Tibial artery (tissue), 4 donors: ENCODE measurements around the gene GSC2.

Experiments used
- DNase-seq, 2 donors: peaks; one replicate each; pipeline ENCODE4 v3.0.0-alpha.2; 2019
- H3K27ac ChIP-seq, 2 donors: fragments of 200-600 bp; sonication (generic) in 1 of 2; 1 replicate in 1 of 2; 2 replicates in 1 of 2; pipeline ENCODE4 v1.5.1; 2018 to 2019; ENCODE audit warnings: mild to moderate bottlenecking in 1 of 2
- H3K27me3 ChIP-seq, 2 donors: fragments of 200-600 bp; sonication (generic) in 1 of 2; one replicate each; pipeline versions ENCODE4 v1.5.1 to v1.6.0; 2016 to 2019
- H3K36me3 ChIP-seq, 3 donors: fragments of 200-600 bp; sonication (generic) in 2 of 3; one replicate each; pipeline ENCODE4 v1.5.1; 2016 to 2019; ENCODE audit warnings: mild to moderate bottlenecking in 2 of 3
- H3K4me1 ChIP-seq, 4 donors: fragments of 200-600 bp; sonication (generic) in 2 of 4; 1 replicate in 3 of 4; 2 replicates in 1 of 4; pipeline ENCODE4 v1.5.1; 2016 to 2019
- H3K4me3 ChIP-seq, 2 donors: fragments of 200-600 bp; sonication (generic) in 1 of 2; 1 replicate in 1 of 2; 2 replicates in 1 of 2; pipeline ENCODE4 v1.5.1; 2018 to 2019; ENCODE audit warnings: mild to moderate bottlenecking in 2 of 2
- H3K9me3 ChIP-seq, 3 donors: fragments of 200-600 bp; sonication (generic) in 1 of 3; one replicate each; pipeline ENCODE4 v1.5.1; 2016 to 2019
- CTCF ChIP-seq, 2 experiments: fragments of 200-600 bp in 1 of 2; fragments of 450-650 bp in 1 of 2; IDR thresholded peaks; one replicate each; pipeline ENCODE4 v1.5.1; 2017 to 2019; ENCODE audit warnings: antibody characterized with exemption in 2 of 2, mild to moderate bottlenecking in 1 of 2, moderate library complexity in 1 of 2
- intact Hi-C: fragments of 100-400 bp; cut with DNase I; formaldehyde crosslinking; loops from one replicate; pipeline ENCODE4 v1.15.0; 2023; ENCODE audit warnings: low total_unique reads

The GSC2 gene

GRCh38 chr22:19182472-19183157 is 32.5 kb upstream of the GSC2 start:
- Histone ChIP-seq H3K27ac (no peak overlapping the region), H3K9me3 (no peaks in the 10 kb centered on the region), H3K4me3 (no peak overlapping the region), H3K27me3 (no peaks in the 10 kb centered on the region), H3K4me1 (peaks cover 0 to 15% (median 5%) of the 10 kb centered on the region in 4 donors), H3K36me3 (peaks cover 0 to 10% (median 3%) of the 10 kb centered on the region in 3 donors)
- TF ChIP-seq CTCF (IDR thresholded peaks at IDR 0.05), result no peak
- intact Hi-C loops, result loop anchor here (5.0 kb wide), 1 partner anchor 110 kb away; the partner anchor contains the start of gene CLTCL1
- no peak for DNase-seq

- no peak for TF ChIP-seq CTCF (IDR thresholded peaks at IDR 0.05)
- no peak for DNase-seq
- intact Hi-C loops, result loop anchor here (5.0 kb wide), 1 partner anchor 110 kb away; the partner anchor contains the start of gene CLTCL1
Measured at GRCh38 chr22:19181786-19182471, 31.8 kb upstream of the GSC2 start.

DNA sequence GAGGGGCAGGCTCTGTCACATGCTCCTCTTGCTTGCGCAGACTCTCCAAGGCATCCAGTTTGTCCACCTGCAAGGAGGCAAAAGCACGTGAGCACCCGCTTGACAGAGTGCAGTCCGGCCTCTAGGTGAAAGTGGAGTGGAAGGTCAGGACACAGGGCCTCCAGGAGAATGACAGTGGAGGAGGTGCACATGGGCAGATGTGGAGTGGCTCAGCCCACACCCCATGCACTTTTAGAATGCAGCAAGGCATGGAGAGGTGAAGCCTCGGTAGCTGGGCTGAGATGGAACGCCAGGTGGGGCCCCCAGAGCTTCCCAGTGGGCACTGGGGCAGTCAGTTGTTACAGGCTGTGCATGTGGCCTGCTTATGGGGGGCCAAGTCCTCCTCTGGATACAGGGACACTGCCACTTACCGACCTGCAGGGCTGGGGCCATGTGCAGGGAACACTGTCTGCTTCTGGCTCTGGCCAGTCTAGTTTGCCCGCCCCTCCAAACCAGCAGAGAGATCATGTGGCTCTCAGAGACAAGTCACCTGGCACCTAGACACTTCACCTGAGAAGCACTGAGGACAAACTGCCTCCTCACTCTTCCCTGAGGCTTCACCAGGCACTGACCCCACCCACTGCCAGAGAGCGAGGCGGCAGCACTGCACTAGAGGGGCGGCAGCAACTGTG is 30.8 kb upstream of the GSC2 start:
- intact Hi-C loops, result loop anchor here (5.0 kb wide), 1 partner anchor 111 kb away; the partner anchor contains the start of gene CLTCL1

More at GRCh38 chr22:19181786-19182471, 31.8 kb upstream of the GSC2 start:
- Histone ChIP-seq H3K27ac (no peak overlapping the region), H3K27me3 (no peaks in the 10 kb centered on the region), H3K9me3 (no peaks in the 10 kb centered on the region), H3K4me3 (no peak overlapping the region), H3K4me1 (peaks cover 0 to 22% (median 12%) of the 10 kb centered on the region in 4 donors), H3K36me3 (peaks cover 0 to 6% (median 0%) of the 10 kb centered on the region in 3 donors)

GRCh38 chr22:19180234-19180633 is 30.1 kb upstream of the GSC2 start:
- intact Hi-C loops, result loop anchor here (5.0 kb wide), 1 partner anchor 112 kb away; the partner anchor contains the start of gene CLTCL1
- no peaks in the 10 kb centered on the region for H3K9me3 ChIP-seq
- DNase-seq, result no peak
- peaks cover 0 to 39% (median 22%) of the 10 kb centered on the region in 4 donors for H3K4me1 ChIP-seq
- H3K27ac ChIP-seq, result peak overlapping the region in 1 of 2 donors; percentile 89
- peaks cover 0 to 18% (median 0%) of the 10 kb centered on the region in 3 donors for H3K36me3 ChIP-seq
- no peaks in the 10 kb centered on the region for H3K27me3 ChIP-seq
- no peak overlapping the region for H3K4me3 ChIP-seq
- no peak for TF ChIP-seq CTCF (IDR thresholded peaks at IDR 0.05)

More for the DNA sequence above, 30.8 kb upstream of the GSC2 start:
- Histone ChIP-seq H3K4me1 (peaks cover 0 to 32% (median 17%) of the 10 kb centered on the region in 4 donors), H3K36me3 (peaks cover 0 to 12% (median 0%) of the 10 kb centered on the region in 3 donors), H3K4me3 (no peak overlapping the region), H3K27me3 (no peaks in the 10 kb centered on the region), H3K9me3 (no peaks in the 10 kb centered on the region), H3K27ac (no peak overlapping the region)
- TF ChIP-seq CTCF (IDR thresholded peaks at IDR 0.05), result no peak
- no peak for DNase-seq

GRCh38 chr22:19179497-19180048 is 29.5 kb upstream of the GSC2 start:
- H3K4me1 ChIP-seq, result peaks cover 3 to 45% (median 29%) of the 10 kb centered on the region in 4 donors
- no peaks in the 10 kb centered on the region for H3K27me3 ChIP-seq
- peaks cover 0 to 18% (median 0%) of the 10 kb centered on the region in 3 donors for H3K36me3 ChIP-seq
- peak; percentile 78 to 91 for DNase-seq
- peak; percentile 70 to 76 for TF ChIP-seq CTCF (IDR thresholded peaks at IDR 0.05)
- intact Hi-C loops, result loop anchor here (5.0 kb wide), 2 partner anchors 113 to 298 kb away; partner anchors contain the start of genes CDC45, CLTCL1 and UFD1
- H3K27ac ChIP-seq, result peak overlapping the region; percentile 86 to 89
- peak overlapping the region; percentile 77 to 78 for H3K4me3 ChIP-seq
- no peaks in the 10 kb centered on the region for H3K9me3 ChIP-seq
